NCI-H2107 treated with DMSO at 0.1 percent for 48 hours (cell line): ENCODE data around the gene TMEM117.
"Not testable (repeated sequence)": the region's sequence is repeated elsewhere in the genome, so short reads cannot be mapped to it uniquely, and the experiment has no call there.

ENCODE experiments used
- DNase-seq: peaks from one replicate; lab custom pipeline; 2025; ENCODE audit not compliant: unreplicated experiment; lab: John Stamatoyannopoulos, UW

The TMEM117 gene

GRCh38 chr12:44019118-44019517, 183.2 kb downstream of the TMEM117 start:
- no peak for DNase-seq

GRCh38 chr12:44020555-44020954, 184.7 kb downstream of the TMEM117 start:
- DNase-seq = no peak

GRCh38 chr12:44021471-44021971, 185.6 kb downstream of the TMEM117 start:
- DNase-seq = no peak

- no peak for DNase-seq
Measured at GRCh38 chr12:44025499-44025898, 189.6 kb downstream of the TMEM117 start.

GRCh38 chr12:44026046-44026445, 190.2 kb downstream of the TMEM117 start:
- no peak for DNase-seq

- not testable (repeated sequence) for DNase-seq
Measured at GRCh38 chr12:44026926-44027325, 191.0 kb downstream of the TMEM117 start.

GRCh38 chr12:44029194-44029593, 193.3 kb downstream of the TMEM117 start:
- no peak for DNase-seq

- no peak for DNase-seq
Measured at GRCh38 chr12:44031472-44032185, 195.7 kb downstream of the TMEM117 start.

GRCh38 chr12:44034906-44035305, 199.0 kb downstream of the TMEM117 start:
- DNase-seq = no peak

- no peak for DNase-seq
Measured at GRCh38 chr12:44036875-44037443, 201.1 kb downstream of the TMEM117 start.

- DNase-seq = no peak
Measured at GRCh38 chr12:44038411-44038810, 202.5 kb downstream of the TMEM117 start.

- DNase-seq = not testable (repeated sequence)
Measured at GRCh38 chr12:44044491-44044890, 208.6 kb downstream of the TMEM117 start.

GRCh38 chr12:44046732-44047417, 211.0 kb downstream of the TMEM117 start:
- DNase-seq = no peak

GRCh38 chr12:44052554-44052953, 216.7 kb downstream of the TMEM117 start:
- DNase-seq = no peak

- DNase-seq = no peak
Measured at GRCh38 chr12:44053549-44054127, 217.8 kb downstream of the TMEM117 start.

GRCh38 chr12:44054281-44054680, 218.4 kb downstream of the TMEM117 start:
- no peak for DNase-seq

GRCh38 chr12:44058366-44058765, 222.5 kb downstream of the TMEM117 start:
- DNase-seq = no peak

GRCh38 chr12:44059476-44059875, 223.6 kb downstream of the TMEM117 start:
- DNase-seq = no peak

GRCh38 chr12:44063671-44064070, 227.8 kb downstream of the TMEM117 start:
- no peak for DNase-seq

GRCh38 chr12:44076871-44077270, 241.0 kb downstream of the TMEM117 start:
- DNase-seq = no peak

- DNase-seq = no peak
Measured at GRCh38 chr12:44077294-44077693, 241.4 kb downstream of the TMEM117 start.

- no peak for DNase-seq
Measured at GRCh38 chr12:44078273-44078672, 242.4 kb downstream of the TMEM117 start.
